Ureter (tissue), 1 donor: Measurements from ENCODE around the gene TMBIM4. TPM values are rescaled to one million over a fixed set of nuclear protein-coding genes. Genes with fewer than 3 reads are reported as not detected.

Experiments
- DNase-seq: peaks from one replicate; pipeline ENCODE4 v3.0.0-alpha.2; 2020; ENCODE audit warnings: low spot score
- total RNA-seq: library from RNA; stranded (reverse); gene quantifications from one replicate; pipeline ENCODE4 v1.2.4, GENCODE V29; 2023
- donor health status: DM: yes; HTN: yes; CAD: no.

Gene TMBIM4
- total RNA-seq, 1 donor from 2014 or later = 124 TPM

GRCh38 chr12:66092559-66093269, 77.1 kb downstream of the TMBIM4 start:
- DNase-seq = no peak

GRCh38 chr12:66090157-66090556, 79.6 kb downstream of the TMBIM4 start:
- no peak for DNase-seq

GRCh38 chr12:66087365-66087943, 82.3 kb downstream of the TMBIM4 start:
- DNase-seq = peak; percentile 62

GRCh38 chr12:66085998-66086397, 83.8 kb downstream of the TMBIM4 start:
- DNase-seq = no peak

Other genes with a start within 250 kb of the TMBIM4 start
- 27.6 TPM for gene LLPH, start 39.2 kb downstream of the TMBIM4 start, total RNA-seq
- gene IRAK3, start 19.2 kb upstream of the TMBIM4 start, total RNA-seq = 23.1 TPM
- 7.0 TPM for gene HELB, start 132.5 kb upstream of the TMBIM4 start, total RNA-seq